ENCODE measurements around the gene MRM1. TPM values are rescaled to one million over a fixed set of nuclear protein-coding genes. Genes with fewer than 3 reads are reported as not detected.

MRM1 gene, protein sequence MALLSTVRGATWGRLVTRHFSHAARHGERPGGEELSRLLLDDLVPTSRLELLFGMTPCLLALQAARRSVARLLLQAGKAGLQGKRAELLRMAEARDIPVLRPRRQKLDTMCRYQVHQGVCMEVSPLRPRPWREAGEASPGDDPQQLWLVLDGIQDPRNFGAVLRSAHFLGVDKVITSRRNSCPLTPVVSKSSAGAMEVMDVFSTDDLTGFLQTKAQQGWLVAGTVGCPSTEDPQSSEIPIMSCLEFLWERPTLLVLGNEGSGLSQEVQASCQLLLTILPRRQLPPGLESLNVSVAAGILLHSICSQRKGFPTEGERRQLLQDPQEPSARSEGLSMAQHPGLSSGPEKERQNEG
- 1 to 10 TPM; 2.1 to 6.0 (median 3.9) TPM for polyA plus RNA-seq (ENCODE audit: insufficient read length in 4 of 4)

DNA sequence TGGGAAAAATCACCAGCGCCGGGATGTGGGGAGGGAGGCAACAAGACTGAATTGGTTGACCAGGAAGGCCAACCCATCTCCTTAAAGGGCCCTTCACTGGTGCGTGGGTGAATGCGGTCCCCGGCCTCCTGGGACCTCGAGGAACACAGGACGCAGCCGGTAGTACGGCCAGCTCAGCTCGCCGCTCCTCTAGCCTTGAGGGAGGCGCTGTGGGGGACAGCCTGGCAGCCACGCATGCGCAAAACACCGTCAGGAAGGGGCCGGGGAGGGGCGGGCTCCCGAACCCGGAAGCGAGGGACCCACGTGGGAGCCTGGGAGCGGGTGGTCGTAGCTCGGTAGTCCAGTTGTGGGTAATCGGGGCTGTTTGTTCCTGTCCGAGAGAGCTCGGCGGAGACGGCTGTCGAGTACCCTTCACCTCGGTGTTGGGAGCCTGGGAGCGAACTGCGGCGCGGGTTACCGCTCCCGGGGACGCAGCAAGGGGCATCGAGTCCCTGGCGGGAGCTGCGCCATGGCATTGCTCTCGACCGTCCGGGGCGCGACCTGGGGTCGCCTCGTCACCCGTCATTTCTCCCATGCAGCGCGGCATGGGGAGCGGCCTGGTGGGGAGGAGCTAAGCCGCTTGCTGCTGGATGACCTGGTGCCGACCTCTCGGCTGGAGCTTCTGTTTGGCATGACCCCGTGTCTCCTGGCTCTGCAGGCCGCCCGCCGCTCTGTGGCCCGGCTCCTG, at the start of gene MRM1:
TSS of gene MRM1 (plus strand) at position 281 of the 727 bp plus-strand sequence. CDS start at position 509, 228 bp downstream.
- peak; percentile 73 to 85 (median 80) for DNase-seq (ENCODE audit: low read depth in 4 of 4, low spot score in 3 of 4)

DNA sequence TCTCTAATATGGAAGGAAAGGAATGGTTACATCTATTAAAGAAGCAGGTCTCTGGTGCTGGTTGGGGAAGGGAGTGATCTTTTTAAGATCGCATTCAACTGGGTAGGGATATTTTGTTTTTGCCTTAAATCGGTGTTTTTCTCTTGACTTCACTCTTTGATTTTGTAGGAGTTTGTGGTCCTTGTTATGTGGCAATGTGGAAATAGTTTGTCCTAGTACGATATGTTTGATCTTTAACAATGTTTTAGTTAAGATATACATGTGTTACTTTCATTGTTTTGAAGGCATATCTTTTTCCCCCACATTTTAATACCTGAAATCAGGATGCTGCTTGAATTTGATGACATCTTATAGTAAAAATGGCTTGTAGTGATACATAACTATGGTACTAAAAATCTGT, 47.9 kb upstream of the MRM1 start:
- no peak for DNase-seq (ENCODE audit: low read depth in 4 of 4, low spot score in 3 of 4)

DNA sequence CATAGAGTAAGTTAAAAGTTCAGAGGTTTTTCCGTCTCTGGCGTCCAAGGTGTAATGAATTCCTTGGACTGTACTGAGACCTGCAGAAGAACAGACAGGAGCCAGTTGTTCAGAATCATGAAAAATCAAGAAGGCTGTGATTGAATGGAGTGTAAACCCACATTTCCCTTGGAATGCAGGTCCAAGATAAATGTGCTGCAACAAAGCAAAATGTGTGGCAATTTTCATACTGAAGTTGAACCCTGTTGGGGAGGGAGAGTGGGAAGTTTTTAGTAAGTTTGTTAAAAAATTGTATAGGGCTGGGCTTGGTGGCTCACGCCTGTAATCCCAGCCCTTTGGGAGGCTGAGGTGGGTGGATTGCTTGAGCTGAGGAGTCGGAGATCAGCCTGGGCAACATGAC, 35.3 kb upstream of the MRM1 start:
- DNase-seq (ENCODE audit: low read depth in 4 of 4, low spot score in 3 of 4): no peak

DNA sequence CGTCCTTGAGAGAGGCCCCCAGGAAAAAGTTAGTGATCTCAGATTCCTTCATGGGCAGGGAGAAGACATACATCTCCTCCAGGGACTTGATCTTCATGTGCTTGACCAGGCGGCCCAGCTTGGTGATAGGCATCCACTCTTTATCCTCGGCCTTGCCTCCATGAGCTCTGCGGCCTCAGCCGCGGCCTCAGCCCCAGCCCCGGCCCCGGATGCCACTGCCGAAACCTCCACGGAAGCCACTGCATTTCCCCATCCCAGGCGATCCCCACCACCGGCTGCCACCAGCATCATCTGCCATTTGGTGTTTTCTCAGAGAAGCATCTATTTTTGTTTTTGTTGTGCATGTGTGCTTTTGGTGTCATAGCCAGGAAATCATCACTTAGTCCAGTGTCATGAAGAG, 26.4 kb upstream of the MRM1 start:
- no peak for DNase-seq (ENCODE audit: low read depth in 4 of 4, low spot score in 3 of 4)

DNA sequence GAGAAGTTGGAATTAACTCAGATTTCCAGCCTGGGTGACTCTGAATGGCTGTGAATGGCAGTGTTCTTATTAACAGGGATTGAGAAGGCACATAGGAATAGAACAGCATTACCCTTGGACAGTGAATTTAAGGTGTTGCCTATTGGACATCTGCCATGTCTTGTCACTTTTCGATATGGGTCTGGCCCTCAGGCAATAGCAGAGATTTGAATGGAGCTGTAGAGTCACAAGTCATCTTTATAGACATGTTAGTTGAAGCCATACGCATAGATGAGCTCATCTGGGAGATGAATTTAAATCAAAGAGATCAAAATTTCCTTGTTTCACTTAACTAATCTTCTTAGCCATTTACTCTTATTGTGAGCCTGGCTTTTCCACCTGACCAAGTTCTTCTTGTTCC, 24.6 kb upstream of the MRM1 start:
- no peak for DNase-seq (ENCODE audit: low read depth in 4 of 4, low spot score in 3 of 4)

DNA sequence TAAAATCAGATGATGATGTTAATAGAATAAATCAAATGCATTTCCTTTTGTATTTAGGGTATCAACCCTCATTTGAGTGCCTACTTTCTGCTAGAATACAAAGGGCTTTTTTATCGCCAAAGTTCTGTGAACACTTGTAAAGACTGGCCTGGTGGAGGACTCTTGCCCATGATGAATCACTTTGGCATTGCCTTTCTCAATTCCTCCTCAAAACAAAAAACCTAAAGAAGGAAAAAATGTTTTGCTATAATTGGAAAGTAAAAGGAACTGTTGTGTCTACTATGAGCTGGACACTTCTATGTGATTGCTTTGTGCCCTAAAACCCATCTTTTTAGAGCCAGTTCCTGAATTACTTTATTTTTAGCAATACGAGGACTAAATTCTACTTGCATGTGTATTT, 22.7 kb upstream of the MRM1 start:
- DNase-seq (ENCODE audit: low read depth in 4 of 4, low spot score in 3 of 4): no peak

DNA sequence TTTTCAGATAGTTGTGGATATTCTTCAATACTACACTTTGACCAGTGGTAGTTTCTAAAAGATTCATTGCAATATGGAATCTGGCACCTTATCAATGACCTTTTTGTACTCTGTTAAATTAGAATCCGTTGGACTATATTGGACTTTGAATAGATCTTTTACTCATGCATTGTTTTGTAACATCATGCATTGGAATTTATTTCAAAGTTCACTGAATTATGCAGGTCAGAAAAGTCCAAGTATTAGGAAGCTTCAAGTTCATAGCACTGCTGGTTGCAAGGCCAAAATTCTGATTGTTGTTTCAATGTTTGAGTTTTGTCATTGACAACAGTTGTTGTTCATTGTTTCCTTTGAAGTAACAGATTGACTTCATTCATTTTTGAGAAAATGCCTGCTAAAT, 17.6 kb upstream of the MRM1 start:
- DNase-seq (ENCODE audit: low read depth in 4 of 4, low spot score in 3 of 4): no peak

DNA sequence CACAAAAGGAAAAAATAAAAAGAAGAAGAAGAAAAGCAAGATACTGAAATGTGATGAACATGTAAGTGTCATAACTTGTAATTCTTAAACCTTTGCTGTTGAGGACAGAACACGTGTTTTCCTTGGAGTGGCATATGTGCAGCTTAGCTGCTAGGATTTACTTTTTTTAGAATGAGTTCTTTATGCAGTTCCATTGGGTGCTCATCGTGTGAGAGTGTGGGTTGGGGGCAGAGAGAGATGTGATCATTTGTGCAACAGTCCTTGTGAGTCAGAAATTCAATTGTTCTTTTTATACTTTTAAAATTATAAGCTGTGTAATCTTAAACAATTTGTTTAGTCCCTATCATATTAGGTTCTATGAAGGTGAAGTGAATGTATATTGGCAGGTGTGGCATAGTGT, 15.2 kb upstream of the MRM1 start:
- DNase-seq (ENCODE audit: low read depth in 4 of 4, low spot score in 3 of 4): no peak

DNA sequence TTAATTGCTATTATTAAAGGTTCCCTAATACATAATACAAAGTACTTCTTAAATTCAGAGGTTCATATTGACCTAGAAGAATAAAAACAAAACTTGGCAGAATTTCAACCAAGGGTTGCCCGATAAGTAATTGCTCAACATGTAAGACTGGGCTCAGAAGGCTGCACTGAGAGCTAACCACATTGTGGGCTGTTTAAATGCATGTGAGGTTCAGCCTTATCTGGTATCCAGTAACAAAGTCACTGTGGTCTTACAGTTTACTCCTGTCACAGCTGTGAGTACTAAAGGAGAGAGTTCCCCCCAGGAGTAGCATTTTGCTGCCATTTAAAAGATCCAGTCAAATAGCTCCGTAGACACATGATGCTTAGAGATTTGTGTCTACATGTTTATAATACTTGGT, 11.3 kb upstream of the MRM1 start:
- no peak for DNase-seq (ENCODE audit: low read depth in 4 of 4, low spot score in 3 of 4)

DNA sequence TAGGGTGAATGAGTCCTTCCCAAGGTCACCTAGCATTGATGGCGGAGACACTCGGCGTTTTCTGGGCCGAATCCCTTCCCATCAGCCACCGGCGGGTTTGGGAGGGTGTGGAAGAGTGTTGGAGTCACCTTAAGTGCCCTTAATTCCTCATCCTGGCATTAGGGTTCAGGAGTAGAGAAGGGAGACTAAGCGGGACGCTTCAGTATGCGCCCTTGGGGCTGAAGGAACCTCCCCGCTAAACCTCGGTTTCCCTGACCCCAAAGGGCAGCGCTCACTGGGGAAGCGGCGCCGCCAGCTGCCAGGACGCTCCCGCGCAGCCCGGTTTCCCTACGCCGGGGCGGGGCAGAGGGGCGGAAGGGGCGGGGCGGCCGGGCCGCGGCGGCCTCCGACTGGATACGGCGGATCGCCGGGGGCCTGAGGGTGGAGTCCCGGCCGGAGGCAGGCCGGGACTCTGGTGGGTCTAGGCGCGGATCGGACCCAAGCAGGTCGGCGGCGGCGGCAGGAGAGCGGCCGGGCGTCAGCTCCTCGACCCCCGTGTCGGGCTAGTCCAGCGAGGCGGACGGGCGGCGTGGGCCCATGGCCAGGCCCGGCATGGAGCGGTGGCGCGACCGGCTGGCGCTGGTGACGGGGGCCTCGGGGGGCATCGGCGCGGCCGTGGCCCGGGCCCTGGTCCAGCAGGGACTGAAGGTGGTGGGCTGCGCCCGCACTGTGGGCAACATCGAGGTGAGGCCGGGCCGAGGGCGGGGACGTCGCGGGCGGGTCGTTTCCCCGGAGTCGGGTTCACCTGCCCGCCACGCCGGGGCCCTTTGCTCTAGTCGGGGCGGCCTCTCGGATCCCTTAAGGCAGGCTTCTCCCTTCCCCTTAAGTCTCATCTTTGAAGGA, 9.7 kb upstream of the MRM1 start, which contains the start of gene DHRS11:
TSS of gene DHRS11 (plus strand) at position 446 of the 882 bp plus-strand sequence. CDS start at position 577, 131 bp downstream.
- DNase-seq (ENCODE audit: low read depth in 4 of 4, low spot score in 3 of 4): peak in 1 of 4 donors; percentile 39

DNA sequence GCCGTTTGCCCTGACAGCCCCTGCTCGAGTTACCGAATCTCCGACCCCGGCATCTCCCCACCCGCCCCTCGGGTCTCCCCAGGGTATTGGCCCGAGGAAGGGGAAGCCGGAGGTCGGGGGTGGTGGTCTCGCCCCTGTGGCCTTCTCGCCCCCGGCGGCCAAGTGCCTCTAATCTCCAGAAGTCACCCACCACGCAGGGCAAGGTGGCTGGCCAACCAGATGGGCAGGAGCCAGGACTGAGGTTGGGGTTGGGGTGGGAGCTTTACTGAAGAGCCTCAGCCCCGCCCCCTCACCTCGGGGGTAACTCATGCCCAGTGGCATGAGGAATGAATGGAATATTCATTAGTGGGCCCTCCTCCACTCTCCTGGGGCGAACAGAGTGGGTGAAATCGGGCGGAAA, 9.1 kb upstream of the MRM1 start:
- no peak for DNase-seq (ENCODE audit: low read depth in 4 of 4, low spot score in 3 of 4)

DNA sequence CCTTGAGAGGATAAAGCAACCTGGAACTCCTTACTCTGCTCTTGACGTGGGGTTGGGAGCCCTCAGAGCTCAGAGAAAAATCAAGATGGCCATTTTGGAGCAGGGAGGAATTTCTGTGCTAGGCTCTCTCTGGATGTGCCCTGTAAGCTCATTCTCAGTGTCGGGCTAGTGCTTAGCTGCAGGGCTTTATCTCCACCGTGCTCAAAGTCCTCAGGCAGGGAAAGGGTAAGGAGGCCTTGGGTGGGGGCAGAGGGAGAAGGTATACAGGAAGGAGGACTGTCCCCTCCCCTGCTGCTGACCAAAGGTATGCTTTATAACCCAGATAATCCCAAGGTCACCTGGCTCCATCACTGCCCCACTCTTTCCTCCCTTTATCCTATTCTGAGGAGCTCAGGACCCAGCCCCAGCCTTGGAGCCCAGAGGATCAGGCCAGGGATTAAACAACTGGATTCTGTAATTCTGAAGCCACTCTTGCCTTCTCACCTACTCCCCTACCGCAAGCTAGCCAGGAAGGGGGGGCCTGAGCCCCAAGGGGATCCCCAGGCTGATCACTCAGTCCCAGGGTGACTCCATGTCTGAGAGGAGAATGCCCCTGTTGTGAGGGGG, 8.6 kb upstream of the MRM1 start:
- no peak for DNase-seq (ENCODE audit: low read depth in 4 of 4, low spot score in 3 of 4)

DNA sequence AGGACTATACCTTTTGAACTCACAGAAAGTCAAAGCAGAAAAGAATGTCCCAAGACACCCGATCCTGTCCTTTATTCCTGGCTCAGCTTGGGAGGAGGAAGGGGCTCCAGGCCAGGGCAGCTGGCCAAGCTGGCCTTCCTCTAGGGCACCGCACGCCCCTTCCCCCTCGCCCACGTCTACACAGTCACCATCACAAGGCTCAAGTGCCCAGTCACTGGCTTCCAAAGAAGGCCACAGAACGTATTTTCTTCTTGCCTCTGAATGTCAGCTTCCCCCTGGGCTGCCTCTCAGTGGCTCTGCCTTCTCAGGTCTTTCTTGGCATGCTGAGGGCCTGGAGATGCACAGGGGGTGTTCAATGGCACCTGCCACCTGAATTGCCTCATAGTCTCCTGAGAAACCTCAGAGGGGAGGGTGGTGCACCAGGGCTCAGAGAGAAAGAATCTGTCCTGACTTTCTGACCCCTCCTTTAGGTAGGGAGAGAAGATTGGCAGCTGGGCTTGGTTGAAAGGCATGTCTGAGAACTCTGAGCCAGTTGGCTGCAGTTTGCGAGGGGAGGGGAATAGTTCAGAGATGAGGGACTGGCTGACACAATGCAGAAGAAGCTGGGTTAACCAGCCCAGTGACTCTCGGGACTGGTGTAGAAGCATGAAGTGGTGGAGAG, 7.6 kb upstream of the MRM1 start:
- no peak for DNase-seq (ENCODE audit: low read depth in 4 of 4, low spot score in 3 of 4)

DNA sequence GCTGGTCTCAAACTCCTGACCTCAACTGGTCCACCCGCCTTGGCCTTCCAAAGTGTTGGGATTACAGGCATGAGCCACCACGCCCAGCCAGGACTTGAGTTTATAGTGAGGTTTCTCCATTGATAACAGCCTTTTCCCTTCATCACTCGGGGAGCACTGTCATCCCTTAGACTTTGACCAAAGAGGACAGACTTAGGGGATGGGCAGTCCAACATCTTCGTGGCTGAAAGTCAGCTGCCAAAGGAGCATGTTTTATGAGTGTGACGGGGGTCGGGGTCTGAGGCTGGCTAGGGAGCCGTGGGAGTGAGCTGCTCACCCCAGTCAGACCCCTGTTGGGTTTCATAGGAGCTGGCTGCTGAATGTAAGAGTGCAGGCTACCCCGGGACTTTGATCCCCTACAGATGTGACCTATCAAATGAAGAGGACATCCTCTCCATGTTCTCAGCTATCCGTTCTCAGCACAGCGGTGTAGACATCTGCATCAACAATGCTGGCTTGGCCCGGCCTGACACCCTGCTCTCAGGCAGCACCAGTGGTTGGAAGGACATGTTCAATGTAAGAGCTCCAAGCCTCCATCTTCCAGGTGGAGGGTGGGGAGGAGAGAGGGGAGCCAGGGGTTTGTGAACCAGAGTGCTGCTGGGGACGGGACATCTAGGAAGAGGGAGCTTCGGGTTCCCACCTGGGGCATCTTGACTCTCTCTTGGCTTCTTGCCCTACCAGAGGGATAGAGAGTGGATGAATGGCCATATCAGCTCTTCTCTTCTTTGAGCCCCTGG, 6.6 kb upstream of the MRM1 start:
- no peak for DNase-seq (ENCODE audit: low read depth in 4 of 4, low spot score in 3 of 4)

DNA sequence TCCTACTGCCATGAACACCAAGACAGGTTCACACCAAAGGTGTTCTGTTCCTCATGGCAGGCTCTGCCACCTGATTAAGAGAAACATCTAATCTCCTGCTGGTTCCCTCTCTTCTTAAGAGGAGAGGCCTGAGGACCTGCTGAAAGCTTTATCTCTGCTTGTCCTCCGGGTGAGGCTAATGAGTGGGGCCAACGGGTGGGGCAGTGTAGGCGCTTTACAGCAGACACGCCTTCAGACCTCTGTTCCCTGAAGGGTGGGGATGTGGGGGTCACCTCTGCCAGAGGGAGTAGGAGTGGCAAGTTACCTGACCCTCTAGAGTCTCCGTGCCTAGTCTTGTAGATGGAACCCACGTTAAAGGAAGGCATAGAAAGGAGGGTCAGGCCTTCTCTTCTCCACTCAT, 4.2 kb upstream of the MRM1 start:
- no peak for DNase-seq (ENCODE audit: low read depth in 4 of 4, low spot score in 3 of 4)

DNA sequence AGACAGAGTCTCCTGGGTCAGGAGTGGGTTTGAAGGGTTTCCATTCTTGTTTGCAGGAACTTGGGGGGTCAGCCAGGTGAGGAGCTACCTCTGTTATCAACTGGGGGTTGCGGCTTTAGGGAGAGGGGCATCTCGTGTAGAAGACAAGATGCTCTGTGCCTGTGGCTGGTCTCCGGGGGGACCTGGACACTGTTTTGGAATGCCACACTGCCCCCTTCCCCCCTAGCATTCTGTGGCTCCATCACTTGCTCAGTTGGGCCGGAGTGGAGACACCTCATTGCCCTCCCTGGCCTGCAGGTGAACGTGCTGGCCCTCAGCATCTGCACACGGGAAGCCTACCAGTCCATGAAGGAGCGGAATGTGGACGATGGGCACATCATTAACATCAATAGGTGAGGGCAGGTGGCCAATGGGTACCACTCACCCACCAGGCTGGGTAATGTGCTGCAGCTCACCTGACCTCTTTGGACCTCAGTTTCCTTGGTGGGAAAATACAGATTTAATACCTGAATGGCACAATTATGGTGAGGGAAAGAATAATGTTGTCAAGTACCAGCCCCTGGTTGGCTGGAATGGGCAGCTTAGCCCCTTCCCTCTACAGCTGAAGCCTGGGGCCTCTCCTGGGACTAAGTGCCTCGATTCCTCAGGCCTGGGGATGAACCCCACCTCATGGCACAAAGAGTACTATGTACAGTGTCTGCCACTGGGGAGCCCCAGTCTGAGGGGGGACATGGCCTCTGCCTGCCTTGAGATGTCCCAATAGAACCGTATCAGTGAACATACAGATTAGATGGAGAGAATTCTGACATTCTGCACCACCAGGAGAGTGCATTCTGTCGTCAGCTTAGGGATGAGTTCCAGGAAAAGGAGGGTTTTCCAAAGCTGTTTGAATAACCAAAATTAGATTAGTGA, 3.3 kb upstream of the MRM1 start:
- no peak for DNase-seq (ENCODE audit: low read depth in 4 of 4, low spot score in 3 of 4)

DNA sequence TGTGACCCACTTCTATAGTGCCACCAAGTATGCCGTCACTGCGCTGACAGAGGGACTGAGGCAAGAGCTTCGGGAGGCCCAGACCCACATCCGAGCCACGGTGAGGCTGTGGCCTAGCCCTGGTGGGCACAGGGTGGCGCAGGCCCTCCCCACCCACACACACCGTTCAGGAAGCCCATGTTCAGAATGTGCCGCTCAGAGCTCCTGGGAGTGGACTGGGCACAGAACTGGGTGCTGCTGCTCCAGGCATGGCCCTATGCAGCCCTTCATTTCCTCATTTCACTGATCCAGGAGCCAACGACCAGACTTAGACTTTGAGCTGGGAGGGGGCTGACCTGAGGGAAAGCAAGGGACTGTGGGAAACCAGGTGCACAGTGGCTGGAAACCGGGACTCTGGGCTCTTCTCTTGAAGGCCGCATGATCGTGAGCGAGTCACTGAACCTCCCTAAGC, 2.4 kb upstream of the MRM1 start:
- no peak for DNase-seq (ENCODE audit: low read depth in 4 of 4, low spot score in 3 of 4)

DNA sequence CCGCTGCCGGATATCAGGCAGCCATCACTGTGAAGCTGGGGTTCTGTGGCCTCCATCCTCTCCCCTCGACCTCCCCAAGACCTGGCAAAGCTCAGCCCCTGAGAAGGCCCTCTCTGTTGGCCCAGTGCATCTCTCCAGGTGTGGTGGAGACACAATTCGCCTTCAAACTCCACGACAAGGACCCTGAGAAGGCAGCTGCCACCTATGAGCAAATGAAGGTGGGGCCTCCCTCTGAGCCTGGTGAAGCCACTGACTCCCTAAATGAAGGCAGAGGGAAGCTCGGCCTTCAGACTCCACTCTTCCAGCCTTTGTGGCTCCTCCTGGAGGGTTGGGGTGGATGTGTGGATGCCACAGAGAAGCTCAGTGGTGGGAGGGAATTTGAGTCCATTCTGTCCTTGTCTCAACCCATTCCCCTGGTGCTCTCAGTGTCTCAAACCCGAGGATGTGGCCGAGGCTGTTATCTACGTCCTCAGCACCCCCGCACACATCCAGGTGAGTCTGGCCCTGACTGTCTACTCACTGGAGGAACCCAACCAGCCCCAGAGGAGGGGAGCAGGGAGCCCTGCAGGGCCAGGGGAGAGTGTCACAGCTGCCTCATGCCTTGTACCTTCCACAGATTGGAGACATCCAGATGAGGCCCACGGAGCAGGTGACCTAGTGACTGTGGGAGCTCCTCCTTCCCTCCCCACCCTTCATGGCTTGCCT, 1.7 kb upstream of the MRM1 start:
- DNase-seq (ENCODE audit: low read depth in 4 of 4, low spot score in 3 of 4): no peak
